Stimulated activated CD8-positive, alpha-beta memory T cell treated with anti-CD3 and anti-CD28 coated beads, Interleukin-7, amount 100 ng/mL, for 24 hours (primary cell): Measurements from ENCODE around the gene ADGRD1.
"Not testable (repeated sequence)": the region's sequence is repeated elsewhere in the genome, so short reads cannot be mapped to it uniquely, and the experiment has no call there.

Experiments
- DNase-seq: peaks from one replicate; pipeline ENCODE4 v3.0.0-alpha.2; 2020; ENCODE audit warnings: low read depth

Gene ADGRD1

GRCh38 chr12:131057211-131057721, 103.6 kb downstream of the ADGRD1 start:
- DNase-seq = no peak

- DNase-seq = no peak
Observed at GRCh38 chr12:131057722-131058515, 104.2 kb downstream of the ADGRD1 start.

GRCh38 chr12:131058700-131059099, 105.0 kb downstream of the ADGRD1 start:
- DNase-seq = no peak

GRCh38 chr12:131060011-131060703, 106.5 kb downstream of the ADGRD1 start:
- DNase-seq = no peak

- no peak for DNase-seq
Observed at GRCh38 chr12:131061041-131061806, 107.5 kb downstream of the ADGRD1 start.

GRCh38 chr12:131063413-131063812, 109.7 kb downstream of the ADGRD1 start:
- no peak for DNase-seq

- no peak for DNase-seq
Observed at GRCh38 chr12:131063960-131064359, 110.3 kb downstream of the ADGRD1 start.

- DNase-seq = no peak
Observed at GRCh38 chr12:131065279-131065678, 111.6 kb downstream of the ADGRD1 start.

- DNase-seq = no peak
Observed at GRCh38 chr12:131065801-131066200, 112.1 kb downstream of the ADGRD1 start.

- DNase-seq = no peak
Observed at GRCh38 chr12:131066207-131066885, 112.6 kb downstream of the ADGRD1 start.

GRCh38 chr12:131066886-131067490, 113.3 kb downstream of the ADGRD1 start:
- no peak for DNase-seq

GRCh38 chr12:131067981-131068851, 114.5 kb downstream of the ADGRD1 start:
- no peak for DNase-seq

- DNase-seq = not testable (repeated sequence)
Observed at GRCh38 chr12:131068926-131069720, 115.4 kb downstream of the ADGRD1 start.

GRCh38 chr12:131070136-131070535, 116.4 kb downstream of the ADGRD1 start:
- DNase-seq = not testable (repeated sequence)

- DNase-seq = not testable (repeated sequence)
Observed at GRCh38 chr12:131070668-131071067, 117.0 kb downstream of the ADGRD1 start.

- DNase-seq = not testable (repeated sequence)
Observed at GRCh38 chr12:131071234-131071820, 117.6 kb downstream of the ADGRD1 start.

GRCh38 chr12:131071950-131072349, 118.2 kb downstream of the ADGRD1 start:
- not testable (repeated sequence) for DNase-seq

- DNase-seq = no peak
Observed at GRCh38 chr12:131072451-131073230, 118.9 kb downstream of the ADGRD1 start.
